ENCODE results near the gene ELL.

- TF ChIP-seq EP300 (IDR thresholded peaks at IDR 0.05) (no peak), POLR2A (IDR thresholded peaks at IDR 0.05) (no peak)
- TF ChIP-seq, protein P1, sequence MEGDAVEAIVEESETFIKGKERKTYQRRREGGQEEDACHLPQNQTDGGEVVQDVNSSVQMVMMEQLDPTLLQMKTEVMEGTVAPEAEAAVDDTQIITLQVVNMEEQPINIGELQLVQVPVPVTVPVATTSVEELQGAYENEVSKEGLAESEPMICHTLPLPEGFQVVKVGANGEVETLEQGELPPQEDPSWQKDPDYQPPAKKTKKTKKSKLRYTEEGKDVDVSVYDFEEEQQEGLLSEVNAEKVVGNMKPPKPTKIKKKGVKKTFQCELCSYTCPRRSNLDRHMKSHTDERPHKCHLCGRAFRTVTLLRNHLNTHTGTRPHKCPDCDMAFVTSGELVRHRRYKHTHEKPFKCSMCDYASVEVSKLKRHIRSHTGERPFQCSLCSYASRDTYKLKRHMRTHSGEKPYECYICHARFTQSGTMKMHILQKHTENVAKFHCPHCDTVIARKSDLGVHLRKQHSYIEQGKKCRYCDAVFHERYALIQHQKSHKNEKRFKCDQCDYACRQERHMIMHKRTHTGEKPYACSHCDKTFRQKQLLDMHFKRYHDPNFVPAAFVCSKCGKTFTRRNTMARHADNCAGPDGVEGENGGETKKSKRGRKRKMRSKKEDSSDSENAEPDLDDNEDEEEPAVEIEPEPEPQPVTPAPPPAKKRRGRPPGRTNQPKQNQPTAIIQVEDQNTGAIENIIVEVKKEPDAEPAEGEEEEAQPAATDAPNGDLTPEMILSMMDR (IDR thresholded peaks at IDR 0.05): no peak
Measured at GRCh38 chr19:18499055-18499775, 22.7 kb downstream of the ELL start.

Measured in ovary (tissue), 3 donors.